SKM-1 treated with dmso at 0.1 percent for 144 hours (cell line): ENCODE results near the gene PCDHB11.
A peak's percentile ranks its signal among the peaks of the same experiment; 100 is the strongest.
"Not testable (repeated sequence)": the region's sequence is repeated elsewhere in the genome, so short reads cannot be mapped to it uniquely, and the experiment has no call there.

ENCODE experiments used
- DNase-seq: peaks from one replicate; lab custom pipeline; 2025; ENCODE audit not compliant: unreplicated experiment; lab: John Stamatoyannopoulos, UW

Gene PCDHB11

GRCh38 chr5:141186897-141187512 lies 12.4 kb upstream of the PCDHB11 start, which contains the start of gene PCDHB9:
Gene PCDHB9, plus strand, starts transcription at chr5:141187161. Its CDS starts 158 bp downstream, at chr5:141187319.
- peak; percentile 8 for DNase-seq

GRCh38 chr5:141188682-141189081 lies 10.7 kb upstream of the PCDHB11 start:
- DNase-seq, result not testable (repeated sequence)

- not testable (repeated sequence) for DNase-seq
Observed at GRCh38 chr5:141189131-141189530, 10.3 kb upstream of the PCDHB11 start.

GRCh38 chr5:141192110-141192725 lies 7.2 kb upstream of the PCDHB11 start, which contains the start of gene PCDHB10:
Gene PCDHB10, plus strand, starts transcription at chr5:141192353. Its CDS starts 200 bp downstream, at chr5:141192553.
- DNase-seq, result no peak

GRCh38 chr5:141194332-141194731 lies 5.1 kb upstream of the PCDHB11 start:
- not testable (repeated sequence) for DNase-seq

- no peak for DNase-seq
Observed at GRCh38 chr5:141196363-141196762, 3.1 kb upstream of the PCDHB11 start.

GRCh38 chr5:141201126-141201525 lies 1.7 kb downstream of the PCDHB11 start:
- not testable (repeated sequence) for DNase-seq

GRCh38 chr5:141201646-141202045 lies 2.2 kb downstream of the PCDHB11 start:
- DNase-seq, result not testable (repeated sequence)

GRCh38 chr5:141208478-141208877 lies 9.1 kb downstream of the PCDHB11 start, which contains the start of gene PCDHB12:
Gene PCDHB12, plus strand, starts transcription at chr5:141208719. Its CDS starts 189 bp downstream, at chr5:141208908.
- no peak for DNase-seq

- DNase-seq, result not testable (repeated sequence)
Observed at GRCh38 chr5:141210281-141210680, 10.9 kb downstream of the PCDHB11 start.

GRCh38 chr5:141210849-141211248 lies 11.4 kb downstream of the PCDHB11 start:
- not testable (repeated sequence) for DNase-seq

GRCh38 chr5:141213656-141214339 lies 14.4 kb downstream of the PCDHB11 start, which contains the start of gene PCDHB13:
Gene PCDHB13, plus strand, starts transcription at chr5:141213919. Its CDS starts 205 bp downstream, at chr5:141214124.
- DNase-seq, result not testable (repeated sequence)

GRCh38 chr5:141214583-141214982 lies 15.2 kb downstream of the PCDHB11 start:
- DNase-seq, result not testable (repeated sequence)

- not testable (repeated sequence) for DNase-seq
Observed at GRCh38 chr5:141215504-141215903, 16.1 kb downstream of the PCDHB11 start.

GRCh38 chr5:141216035-141216434 lies 16.6 kb downstream of the PCDHB11 start:
- DNase-seq, result not testable (repeated sequence)

- no peak for DNase-seq
Observed at GRCh38 chr5:141223112-141223783, 23.8 kb downstream of the PCDHB11 start, which contains the start of gene PCDHB14. Gene PCDHB14, plus strand, starts transcription at chr5:141223343. Its CDS starts 163 bp downstream, at chr5:141223506.

GRCh38 chr5:141224844-141225243 lies 25.4 kb downstream of the PCDHB11 start:
- DNase-seq, result not testable (repeated sequence)

- not testable (repeated sequence) for DNase-seq
Observed at GRCh38 chr5:141225421-141225820, 26.0 kb downstream of the PCDHB11 start.

GRCh38 chr5:141234109-141234667 lies 34.8 kb downstream of the PCDHB11 start:
- DNase-seq, result no peak

- not testable (repeated sequence) for DNase-seq
Observed at GRCh38 chr5:141235922-141236321, 36.5 kb downstream of the PCDHB11 start.
